Caco-2 (cell line): ENCODE measurements around the gene PKHD1. TPM values are rescaled to one million over a fixed set of nuclear protein-coding genes. Genes with fewer than 3 reads are reported as not detected.

Source experiments
- BruUV-seq: library from RNA; stranded (reverse); fragments of 400-500 nt; replicated peaks from 2 replicates; lab custom pipeline; 2021; lab: Mats Ljungman, UMichigan
- CTCF ChIA-PET: fragments of 300-600 bp; sonication (Branson Sonifier 250); formaldehyde crosslinking; loops from one replicate; lab custom pipeline; 2022; ENCODE audit warnings: antibody characterized with exemption; lab: Charles Lee
- POLR2A ChIA-PET: fragments of 300-600 bp; sonication (Branson Sonifier 250); formaldehyde crosslinking; loops from one replicate; lab custom pipeline; 2022; ENCODE audit warnings: antibody characterized with exemption; lab: Charles Lee
- DNase-seq, 2 experiments: peaks; one replicate each; pipeline versions ENCODE4 v3.0.0 to v3.0.0-alpha.2; 2020 to 2022
- H3K27me3 ChIP-seq: replicated peaks from 2 replicates; pipeline ENCODE4 v1.6.0; 2011; ENCODE audit warnings: low read length; ENCODE audit not compliant: control insufficient read depth, insufficient read depth
- H3K36me3 ChIP-seq: 2 replicates; pipeline ENCODE4 v1.5.1; 2011; ENCODE audit warnings: low read length; ENCODE audit not compliant: control insufficient read depth, insufficient read depth
- H3K4me1 ChIP-seq: fragments of 250-450 bp; sonication (Bioruptor Pico); 2 replicates; pipeline ENCODE4 v1.5.1; 2020; ENCODE audit warnings: mild to moderate bottlenecking
- H3K4me3 ChIP-seq: 2 replicates; pipeline ENCODE4 v1.5.1; 2011; ENCODE audit warnings: low read depth, mild to moderate bottlenecking, control low read depth, low read length
- H3K9me3 ChIP-seq: fragments of 250-450 bp; sonication (Bioruptor Pico); 2 replicates; pipeline ENCODE4 v1.5.1; 2020; ENCODE audit warnings: mild to moderate bottlenecking, moderate library complexity
- H3K27ac Mint-ChIP-seq: one replicate; pipeline ENCODE4 v1.8.0; 2022; ENCODE audit warnings: mixed read lengths; ENCODE audit not compliant: unreplicated experiment
- H3K27me3 Mint-ChIP-seq: one replicate; pipeline ENCODE4 v1.8.0; 2022; ENCODE audit warnings: mixed read lengths; ENCODE audit not compliant: insufficient read depth, unreplicated experiment
- H3K36me3 Mint-ChIP-seq: one replicate; pipeline ENCODE4 v1.8.0; 2022; ENCODE audit warnings: mild to moderate bottlenecking, mixed read lengths; ENCODE audit not compliant: insufficient read depth, unreplicated experiment
- H3K4me1 Mint-ChIP-seq: one replicate; pipeline ENCODE4 v1.8.0; 2022; ENCODE audit warnings: low read depth, mixed read lengths; ENCODE audit not compliant: unreplicated experiment
- H3K4me3 Mint-ChIP-seq: one replicate; pipeline ENCODE4 v1.8.0; 2022; ENCODE audit warnings: mild to moderate bottlenecking, moderate library complexity, mixed read lengths; ENCODE audit not compliant: unreplicated experiment
- H3K9me3 Mint-ChIP-seq: one replicate; pipeline ENCODE4 v1.8.0; 2022; ENCODE audit warnings: mixed read lengths; ENCODE audit not compliant: unreplicated experiment
- CTCF ChIP-seq, 2 experiments: fragments of 200-600 bp in 1 of 2; IDR thresholded peaks; 1 replicate in 1 of 2; 2 replicates in 1 of 2; pipeline versions ENCODE4 v1.5.1 to v1.8.0; 2011 to 2022; ENCODE audit warnings: antibody characterized with exemption in 1 of 2, control low read depth in 1 of 2, inconsistent platforms in 1 of 2, low read depth in 1 of 2, low read length in 1 of 2, mild to moderate bottlenecking in 1 of 2, moderate library complexity in 1 of 2; ENCODE audit not compliant: insufficient read depth in 1 of 2, severe bottlenecking in 1 of 2, unreplicated experiment in 1 of 2
- intact Hi-C: fragments of 100-400 bp; cut with micrococcal nuclease; formaldehyde crosslinking; loops from one replicate; pipeline ENCODE4 v1.10.0; 2022; ENCODE audit not compliant: unreplicated experiment
- total RNA-seq: library from RNA; stranded (reverse); gene quantifications from 2 replicates; pipeline ENCODE4 v1.2.3, GENCODE V29; 2022

Gene PKHD1
- total RNA-seq, 1 experiment from 2014 or later: 3.3 TPM

- Mint-ChIP-seq H3K4me1 (no peaks in the 10 kb centered on the region), H3K27ac (no peak overlapping the region), H3K4me3 (no peak overlapping the region), H3K27me3 (no peaks in the 10 kb centered on the region), H3K36me3 (no peaks in the 10 kb centered on the region), H3K9me3 (no peaks in the 10 kb centered on the region)
- no peaks in the 10 kb centered on the region for H3K27me3 ChIP-seq
- ChIA-PET CTCF (no interaction called here), POLR2A (no interaction called here)
- no peaks in the 10 kb centered on the region for H3K36me3 ChIP-seq
- no peak overlapping the region for H3K4me3 ChIP-seq
- no peaks in the 10 kb centered on the region for H3K4me1 ChIP-seq
- no peak for DNase-seq
- no peak for TF ChIP-seq CTCF (IDR thresholded peaks at IDR 0.05; ENCODE audit: insufficient read depth in 1 of 2, low read depth in 1 of 2, low read length in 1 of 2, severe bottlenecking in 1 of 2, unreplicated experiment in 1 of 2)
- H3K9me3 ChIP-seq: no peaks in the 10 kb centered on the region
- BruUV-seq: no TSS peak
- intact Hi-C loops: no loop called here
These were observed 240.9 kb downstream of the PKHD1 start for GRCh38 chr6:51846531-51846930.

GRCh38 chr6:51844336-51844735, 243.1 kb downstream of the PKHD1 start:
- Mint-ChIP-seq H3K4me3 (no peak overlapping the region), H3K27ac (no peak overlapping the region), H3K36me3 (no peaks in the 10 kb centered on the region), H3K4me1 (no peaks in the 10 kb centered on the region), H3K27me3 (no peaks in the 10 kb centered on the region), H3K9me3 (no peaks in the 10 kb centered on the region)
- Histone ChIP-seq H3K36me3 (no peaks in the 10 kb centered on the region), H3K4me1 (no peaks in the 10 kb centered on the region), H3K27me3 (no peaks in the 10 kb centered on the region), H3K9me3 (no peaks in the 10 kb centered on the region), H3K4me3 (no peak overlapping the region)
- intact Hi-C loops: loop anchor here (1.0 kb wide), 1 partner anchor 1028 kb away; no protein-coding TSS in a partner anchor
- POLR2A ChIA-PET: no interaction called here
- CTCF ChIA-PET: no interaction called here
- BruUV-seq: no TSS peak
- peak in 1 of 2 experiments; percentile 7 for DNase-seq
- TF ChIP-seq CTCF (IDR thresholded peaks at IDR 0.05; ENCODE audit: insufficient read depth in 1 of 2, low read depth in 1 of 2, low read length in 1 of 2, severe bottlenecking in 1 of 2, unreplicated experiment in 1 of 2): peak in 1 of 2 experiments; percentile 24

DNA sequence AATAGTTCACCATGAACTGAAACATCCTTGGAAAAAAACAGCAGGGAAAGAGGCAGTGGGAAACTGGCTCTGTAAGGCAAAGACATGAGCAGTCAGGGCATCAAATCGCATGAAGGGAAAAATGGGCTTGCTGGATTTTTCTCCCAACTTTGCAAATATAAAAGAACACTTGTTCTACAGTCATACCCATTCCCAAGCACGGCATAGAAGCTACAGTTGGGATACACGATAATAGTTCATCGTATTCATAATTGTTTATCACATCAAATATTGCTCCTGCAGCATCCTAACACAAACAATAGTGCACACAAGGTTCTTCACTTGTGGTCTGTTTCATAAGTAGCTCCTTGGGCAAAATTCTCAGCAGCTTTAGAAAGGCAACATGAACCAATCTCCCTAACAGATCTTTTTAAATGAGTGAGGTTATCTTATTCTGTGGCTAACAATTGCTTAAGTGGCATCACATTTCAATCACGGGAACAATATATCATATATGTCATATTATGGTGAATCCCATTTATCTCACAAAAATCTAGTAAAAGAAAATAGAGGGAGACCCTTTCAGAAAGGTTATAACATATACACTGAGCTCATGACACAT, 243.9 kb downstream of the PKHD1 start:
- Mint-ChIP-seq H3K36me3 (no peaks in the 10 kb centered on the region), H3K9me3 (no peaks in the 10 kb centered on the region), H3K4me3 (no peak overlapping the region), H3K27me3 (no peaks in the 10 kb centered on the region), H3K27ac (no peak overlapping the region), H3K4me1 (no peaks in the 10 kb centered on the region)
- Histone ChIP-seq H3K4me1 (no peaks in the 10 kb centered on the region), H3K27me3 (no peaks in the 10 kb centered on the region), H3K9me3 (no peaks in the 10 kb centered on the region), H3K4me3 (no peak overlapping the region), H3K36me3 (no peaks in the 10 kb centered on the region)
- TF ChIP-seq CTCF (IDR thresholded peaks at IDR 0.05; ENCODE audit: insufficient read depth in 1 of 2, low read depth in 1 of 2, low read length in 1 of 2, severe bottlenecking in 1 of 2, unreplicated experiment in 1 of 2): no peak
- POLR2A ChIA-PET: no interaction called here
- intact Hi-C loops: loop anchor here (1.0 kb wide), 1 partner anchor 1027 kb away; no protein-coding TSS in a partner anchor
- CTCF ChIA-PET: no interaction called here
- no TSS peak for BruUV-seq
- no peak for DNase-seq
